ENCODE data around the gene CENPP.
"Not testable (repeated sequence)": the region's sequence is repeated elsewhere in the genome, so short reads cannot be mapped to it uniquely, and the experiment has no call there.

Gene CENPP

DNA sequence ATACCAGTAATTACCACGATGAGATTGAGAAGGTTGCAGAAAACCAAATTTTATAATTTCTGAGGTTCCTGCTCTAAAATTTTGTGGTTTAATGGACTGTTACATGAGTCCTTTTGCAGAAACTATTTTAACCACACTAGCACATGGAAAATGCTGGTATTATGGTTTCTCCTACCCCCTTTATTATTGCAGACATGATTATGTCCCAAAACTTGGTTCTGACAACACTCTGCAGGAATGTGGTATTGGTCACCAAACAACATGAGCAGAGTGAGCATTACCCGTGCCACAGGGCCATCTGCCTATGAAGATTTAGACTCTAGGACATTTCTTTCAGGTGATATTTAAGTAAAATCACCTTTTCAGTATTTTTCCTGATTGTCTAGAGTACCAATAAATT, 212.8 kb downstream of the CENPP start:
- DNase-seq (ENCODE audit: low spot score), result no peak

DNA sequence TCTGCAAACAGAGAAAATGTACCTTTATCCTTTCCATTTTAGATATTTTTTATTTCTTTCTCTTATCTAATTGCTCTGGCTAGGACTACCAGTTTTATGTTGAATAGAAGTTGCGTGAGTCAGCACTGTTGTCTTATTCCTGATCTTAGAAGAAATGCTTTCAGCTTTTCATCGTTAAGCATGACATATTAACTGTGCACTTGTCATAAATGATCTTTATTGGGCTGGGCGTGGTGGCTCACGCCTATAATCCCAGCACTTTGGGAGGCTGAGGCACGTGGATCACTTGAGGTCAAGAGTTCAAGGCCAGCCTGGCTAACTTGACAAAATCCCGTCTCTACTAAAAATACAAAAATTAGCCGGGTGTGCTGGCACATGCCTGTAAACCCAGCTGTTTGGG, 218.2 kb downstream of the CENPP start:
- DNase-seq (ENCODE audit: low spot score), result no peak

DNA sequence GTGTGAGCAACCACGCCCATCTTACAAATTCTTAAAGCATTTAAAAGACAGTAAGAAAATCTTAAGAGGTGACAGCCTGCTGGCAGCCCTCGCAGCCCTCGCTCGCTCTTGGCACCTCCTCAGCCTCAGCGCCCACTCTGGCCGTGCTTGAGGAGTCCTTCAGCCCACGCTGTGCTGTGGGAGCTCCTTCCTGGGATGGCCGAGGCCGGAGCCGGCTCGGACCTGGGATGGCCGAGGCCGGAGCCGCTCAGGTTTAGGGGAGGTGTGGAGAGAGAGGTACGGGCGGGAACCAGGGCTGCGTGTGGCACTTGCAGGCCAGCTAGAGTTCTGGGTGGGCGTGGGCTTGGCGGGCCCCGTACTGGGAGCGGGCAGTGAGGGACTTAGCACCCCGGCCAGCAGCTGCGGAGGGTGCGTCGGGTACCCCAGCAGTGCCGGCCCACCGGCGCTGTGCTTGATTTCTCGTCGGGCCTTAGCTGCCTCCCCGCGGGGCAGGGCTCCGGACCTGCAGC, 219.3 kb downstream of the CENPP start:
- DNase-seq (ENCODE audit: low spot score), result no peak

DNA sequence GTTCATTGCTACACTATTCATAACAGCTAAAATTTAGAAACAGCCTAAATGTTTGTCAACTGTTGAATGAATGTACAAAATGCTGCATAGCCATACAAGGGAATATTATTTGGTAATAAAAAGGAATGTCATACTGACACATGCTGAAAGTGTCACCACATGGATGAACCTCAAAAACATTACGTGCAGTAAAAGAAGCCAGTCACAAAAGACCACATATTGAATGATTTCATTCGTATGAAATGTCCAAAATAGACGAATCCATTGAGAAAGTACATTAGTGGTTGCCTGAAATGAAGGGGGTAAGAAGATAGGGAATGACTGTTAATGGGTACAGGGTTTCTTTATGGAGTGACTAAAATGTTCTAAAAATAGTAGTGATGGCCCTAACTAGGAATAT, 221.6 kb downstream of the CENPP start:
- DNase-seq (ENCODE audit: low spot score), result no peak

DNA sequence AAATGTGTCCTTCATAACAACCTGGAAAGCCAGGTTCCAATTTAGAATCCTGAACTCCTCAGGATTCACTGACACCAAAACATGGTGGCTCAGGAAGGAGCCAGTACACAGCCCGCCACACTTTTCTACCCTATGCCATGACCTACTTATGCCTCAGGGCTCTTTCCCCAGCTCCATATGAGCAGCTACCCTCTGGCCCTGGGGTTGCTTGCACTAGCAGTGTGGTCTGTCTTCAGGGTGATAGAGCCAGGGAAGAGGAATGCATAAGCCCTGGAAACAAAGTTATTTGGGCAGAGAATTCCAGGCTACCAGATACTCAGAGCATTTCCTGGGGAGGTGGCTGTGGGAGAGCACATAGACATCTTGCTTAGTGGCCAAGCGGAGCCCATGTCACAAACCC, 225.0 kb downstream of the CENPP start:
- DNase-seq (ENCODE audit: low spot score), result no peak

DNA sequence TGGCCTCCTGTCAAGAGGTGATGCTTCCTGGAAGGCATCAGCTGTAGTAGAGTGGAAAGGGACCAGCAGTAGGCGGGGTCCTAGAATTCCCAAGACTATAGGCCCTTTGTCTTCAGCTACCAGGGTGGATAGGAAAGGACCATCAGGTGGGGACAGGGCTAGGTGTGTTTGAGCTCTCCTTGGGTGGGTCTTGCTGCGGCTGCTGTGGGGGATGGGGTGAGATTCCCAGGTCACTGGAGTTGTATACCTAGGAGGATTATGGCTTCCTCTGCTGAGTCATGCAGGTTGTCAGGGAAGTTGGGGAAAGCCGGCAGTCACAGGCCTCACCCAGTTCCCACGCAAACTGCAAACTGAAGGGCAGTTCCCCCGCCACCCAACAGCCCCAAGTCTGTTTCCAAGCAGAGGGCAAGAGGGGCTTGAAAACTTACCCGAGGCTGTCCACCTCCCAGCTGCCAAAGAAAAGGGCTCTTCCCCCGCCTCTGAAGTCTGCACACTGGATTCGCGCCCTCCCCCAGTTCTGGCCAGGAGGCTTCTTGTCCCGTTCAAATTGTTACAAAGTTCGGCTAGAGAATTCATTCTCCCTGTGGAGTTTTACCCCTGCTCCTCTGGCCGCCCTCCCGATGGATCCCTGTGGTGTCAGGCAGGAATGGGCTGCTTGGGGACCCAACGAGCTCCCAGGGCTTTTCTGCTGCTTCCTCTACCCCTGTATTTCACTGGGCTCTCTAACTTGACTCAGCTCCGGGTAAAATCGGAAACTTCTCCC, 233.0 kb downstream of the CENPP start:
- DNase-seq (ENCODE audit: low spot score), result no peak

DNA sequence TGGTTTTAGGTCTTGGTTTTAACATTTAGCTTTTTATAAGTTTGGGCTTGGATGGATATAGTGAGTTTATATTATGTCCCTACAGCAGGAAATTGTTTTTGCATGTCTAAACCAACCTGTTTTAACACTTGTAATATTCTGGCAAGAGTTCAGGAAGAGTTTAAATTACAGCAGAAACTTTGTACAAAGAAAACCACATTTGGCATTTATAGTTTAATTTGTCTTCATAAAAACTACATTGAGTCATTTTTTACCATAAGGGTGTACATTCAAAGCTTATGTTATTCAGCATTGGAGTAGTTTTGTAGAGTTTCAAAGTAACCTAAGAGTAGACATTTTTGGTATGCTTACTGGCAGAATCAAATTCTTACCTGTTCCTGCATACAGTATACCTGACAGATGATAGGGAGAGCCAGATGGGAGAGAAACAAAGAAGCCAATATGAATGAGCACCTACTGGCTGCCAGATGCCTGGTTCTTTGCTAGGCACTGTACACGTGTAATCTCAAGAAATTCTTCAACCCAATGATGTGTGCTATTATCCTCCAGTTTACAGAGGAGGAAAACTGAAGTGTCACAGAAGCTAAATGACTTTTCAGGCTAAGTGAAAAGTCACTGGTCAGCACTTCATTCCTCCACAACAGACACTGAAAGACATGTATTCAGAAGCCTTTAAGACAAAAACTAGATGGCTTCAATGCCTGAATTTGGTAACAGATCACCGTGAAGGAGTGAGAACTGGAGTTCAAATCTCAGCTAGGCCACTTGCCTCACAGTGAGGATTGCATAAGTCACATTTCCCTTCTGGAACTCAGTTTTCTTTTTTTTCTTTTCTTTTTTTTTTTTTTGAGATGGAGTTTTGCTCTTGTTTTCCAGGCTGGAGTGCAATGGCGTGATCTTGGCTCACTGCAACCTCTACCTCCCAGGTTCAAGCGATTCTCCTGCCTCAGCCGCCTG, 235.9 kb downstream of the CENPP start:
- peak; percentile 4 for DNase-seq (ENCODE audit: low spot score)

DNA sequence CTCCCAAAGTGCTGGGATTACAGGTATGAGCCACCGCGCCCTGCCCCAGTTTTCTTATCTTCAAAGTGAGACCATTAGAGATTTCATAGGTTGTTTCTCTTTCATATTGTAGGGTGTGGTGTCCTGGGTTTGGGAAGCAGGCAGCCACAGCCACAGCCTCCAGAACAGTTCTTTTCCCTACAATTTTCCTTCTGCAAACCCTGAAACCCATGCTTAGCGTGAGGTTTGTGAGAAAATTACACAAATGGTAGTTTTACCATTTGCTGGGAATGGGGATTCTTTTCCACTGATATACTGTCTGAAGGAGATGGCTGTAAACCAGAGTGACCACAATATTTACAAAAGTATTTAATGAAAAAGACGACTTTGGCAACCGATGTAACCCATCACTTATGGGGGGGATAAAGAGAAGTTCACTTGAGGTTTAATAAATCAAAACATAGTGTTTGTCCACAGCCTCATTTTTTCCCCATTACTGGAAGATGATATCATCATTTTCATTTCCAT, 236.8 kb downstream of the CENPP start:
- DNase-seq (ENCODE audit: low spot score), result peak; percentile 25

DNA sequence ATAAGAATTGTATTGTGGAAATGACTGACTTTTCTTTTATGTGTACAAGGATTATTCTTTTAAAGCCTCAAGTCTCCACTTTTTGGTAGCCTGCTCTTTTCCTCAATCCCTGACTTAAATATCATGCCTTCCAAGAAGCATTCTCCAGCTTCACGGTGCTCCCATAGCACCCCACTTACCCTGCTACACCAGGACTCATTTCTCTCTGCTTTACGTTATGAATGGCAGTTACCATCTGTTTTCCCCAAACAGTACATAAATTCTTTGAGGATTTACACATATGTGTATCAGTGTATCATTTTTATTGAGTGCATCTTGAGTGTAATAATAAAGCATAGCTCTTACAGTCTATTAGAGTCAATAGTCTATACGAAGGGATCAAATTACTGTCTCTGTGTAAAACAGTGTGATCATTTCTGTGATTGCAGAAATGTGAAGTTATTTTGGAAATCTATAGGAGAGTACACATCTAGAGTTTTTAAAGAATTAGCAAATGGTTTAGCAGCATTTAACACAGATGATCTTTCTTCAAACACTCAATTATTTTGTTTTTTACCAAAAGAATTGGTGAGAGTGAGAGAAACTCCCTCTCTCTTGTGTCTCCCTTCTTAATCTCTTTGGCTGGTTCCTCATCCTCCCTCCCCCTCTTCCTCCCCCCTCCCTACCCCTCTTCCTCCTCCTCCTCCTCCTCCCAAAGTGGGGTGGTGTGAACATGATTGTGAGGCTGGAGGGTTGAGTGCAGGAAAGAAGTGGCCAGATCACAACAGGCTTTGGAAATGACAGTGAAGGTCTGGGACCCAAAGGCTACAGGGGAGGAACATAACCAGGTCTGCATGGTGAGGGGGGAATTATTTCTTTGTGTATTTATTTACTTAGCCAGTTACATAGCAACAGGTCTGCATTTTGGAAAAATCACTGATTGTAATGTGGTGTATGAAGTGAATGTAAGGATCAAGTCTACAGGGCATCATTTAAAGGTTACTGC, 237.7 kb downstream of the CENPP start:
- no peak for DNase-seq (ENCODE audit: low spot score)

DNA sequence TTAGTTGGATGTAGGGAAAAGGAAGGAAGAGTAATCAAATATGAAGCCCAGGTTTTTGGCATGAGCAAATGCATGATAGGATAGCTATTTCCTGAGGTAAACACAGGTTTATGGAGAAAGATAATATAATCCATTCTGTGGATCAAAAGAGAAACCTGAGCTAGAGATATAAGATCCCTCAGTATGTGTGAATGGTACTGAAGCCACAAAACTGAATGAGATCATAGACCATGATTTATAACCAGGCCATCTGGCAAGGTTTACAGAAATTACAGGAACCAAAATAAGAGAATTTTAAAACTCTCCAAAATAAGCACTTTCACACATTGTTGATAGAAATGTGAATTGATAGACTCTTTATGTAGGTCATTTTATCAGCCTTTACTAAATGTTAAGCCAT, 238.8 kb downstream of the CENPP start:
- no peak for DNase-seq (ENCODE audit: low spot score)

DNA sequence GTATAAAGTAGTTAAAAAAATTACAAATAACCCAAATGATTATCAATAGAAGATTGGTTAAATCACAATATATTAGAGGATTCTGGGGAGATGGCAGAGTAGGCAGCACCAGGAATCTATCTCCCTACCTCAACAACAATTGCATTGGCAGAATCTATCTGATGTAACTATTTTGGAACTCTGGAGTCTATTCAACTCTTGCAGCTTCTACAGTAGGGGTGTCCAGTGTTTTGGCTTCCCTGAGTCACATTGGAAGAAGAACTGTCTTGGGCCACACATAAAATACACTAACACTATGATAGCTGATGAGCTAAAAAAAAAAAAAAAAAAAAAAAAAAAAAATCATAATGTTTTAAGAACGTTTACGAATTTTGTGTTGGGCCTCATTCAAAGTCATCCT, 239.2 kb downstream of the CENPP start:
- no peak for DNase-seq (ENCODE audit: low spot score)

DNA sequence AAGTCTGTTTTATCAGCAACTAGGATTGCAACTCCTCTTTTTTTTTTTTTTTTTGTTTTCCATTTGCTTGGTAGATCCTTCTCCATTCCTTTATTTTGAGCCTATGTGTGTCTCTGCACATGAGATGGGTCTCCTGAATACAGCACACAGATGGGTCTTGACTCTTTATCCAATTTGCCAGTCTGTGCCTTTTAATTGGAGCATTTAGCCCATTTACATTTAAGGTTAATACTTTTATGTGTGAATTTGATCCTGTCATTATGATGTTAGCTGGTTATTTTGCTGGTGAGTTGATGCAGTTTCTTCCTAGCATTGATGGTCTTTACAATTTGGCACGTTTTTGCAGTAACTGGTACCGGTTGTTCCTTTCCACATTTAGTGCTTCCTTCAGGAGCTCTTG, 246.1 kb downstream of the CENPP start:
- not testable (repeated sequence) for DNase-seq (ENCODE audit: low spot score)

DNA sequence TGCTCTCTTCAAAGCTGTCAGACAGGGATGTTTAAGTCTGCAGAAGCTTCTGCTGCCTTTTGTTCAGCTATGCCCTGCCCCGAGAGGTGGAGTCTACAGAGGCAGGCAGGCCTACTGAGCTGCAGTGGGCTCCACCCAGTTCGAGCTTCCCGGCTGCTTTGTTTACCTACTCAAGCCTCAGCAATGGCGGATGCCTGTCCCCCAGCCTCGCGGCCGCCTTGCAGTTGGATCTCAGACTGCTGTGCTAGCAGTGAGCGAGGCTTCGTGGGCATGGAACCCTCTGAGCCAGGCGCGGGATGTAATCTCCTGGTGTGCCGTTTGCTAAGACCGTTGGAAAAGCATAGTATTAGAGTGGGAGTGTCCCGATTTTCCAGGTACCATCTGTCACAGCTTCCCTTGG, 247.9 kb downstream of the CENPP start:
- not testable (repeated sequence) for DNase-seq (ENCODE audit: low spot score)

DNA sequence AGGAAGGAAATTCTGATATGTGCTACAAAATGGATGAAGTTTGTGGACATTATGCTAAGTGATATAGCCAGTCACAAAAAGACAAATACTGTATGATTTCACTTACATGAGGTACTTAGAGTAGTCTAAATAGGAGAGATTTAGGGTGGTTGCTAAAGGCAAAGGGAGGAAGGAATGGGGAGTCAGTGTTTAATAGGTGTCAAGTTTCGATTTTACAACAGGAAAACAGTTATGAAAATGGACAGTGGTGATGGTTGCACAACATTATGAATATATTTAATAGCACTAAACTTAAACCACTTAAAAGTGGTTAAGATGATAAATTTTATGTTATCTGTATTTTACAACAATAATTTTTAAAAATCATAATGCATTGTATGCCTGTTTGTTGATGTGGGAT, 250.4 kb downstream of the CENPP start:
- no peak for DNase-seq (ENCODE audit: low spot score)

DNA sequence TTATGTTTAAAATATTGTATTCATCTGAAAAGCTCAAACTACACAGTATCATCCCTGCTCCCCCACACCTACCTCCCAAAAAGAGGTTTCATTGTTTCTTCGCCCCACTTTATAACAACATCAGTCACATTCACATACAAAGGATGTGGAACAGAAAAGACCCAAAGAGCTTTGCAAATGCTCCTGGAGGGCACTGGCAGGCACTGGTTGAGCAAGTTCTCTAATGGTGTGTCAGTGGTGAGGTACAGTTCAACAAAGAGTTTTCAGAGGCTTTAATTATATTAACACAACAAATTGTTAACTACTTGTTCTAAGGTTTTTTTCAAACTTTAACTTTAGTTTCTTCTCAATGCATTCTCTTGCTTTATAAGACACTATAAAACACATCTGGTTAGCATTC, 264.2 kb downstream of the CENPP start:
- no peak for DNase-seq (ENCODE audit: low spot score)

DNA sequence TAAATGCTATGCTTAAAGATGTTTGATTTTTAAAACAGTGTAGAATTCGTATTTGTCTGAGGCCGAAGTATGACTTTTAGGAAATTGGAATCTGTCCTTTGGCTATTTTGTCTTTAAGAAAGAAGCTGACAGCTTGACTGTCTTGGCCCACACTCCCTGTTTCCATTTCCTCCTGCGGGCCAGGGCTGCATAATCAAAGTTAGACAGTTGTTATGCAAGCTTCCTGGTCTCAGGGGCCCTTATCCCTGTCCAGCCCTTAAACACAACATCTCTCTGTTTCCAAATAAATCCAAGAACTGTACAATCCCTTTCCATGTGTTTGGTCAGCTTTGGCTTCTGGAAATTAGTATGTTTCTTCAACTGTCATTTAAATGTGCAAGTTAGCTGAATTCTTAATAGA, 264.6 kb downstream of the CENPP start:
- DNase-seq (ENCODE audit: low spot score), result no peak

DNA sequence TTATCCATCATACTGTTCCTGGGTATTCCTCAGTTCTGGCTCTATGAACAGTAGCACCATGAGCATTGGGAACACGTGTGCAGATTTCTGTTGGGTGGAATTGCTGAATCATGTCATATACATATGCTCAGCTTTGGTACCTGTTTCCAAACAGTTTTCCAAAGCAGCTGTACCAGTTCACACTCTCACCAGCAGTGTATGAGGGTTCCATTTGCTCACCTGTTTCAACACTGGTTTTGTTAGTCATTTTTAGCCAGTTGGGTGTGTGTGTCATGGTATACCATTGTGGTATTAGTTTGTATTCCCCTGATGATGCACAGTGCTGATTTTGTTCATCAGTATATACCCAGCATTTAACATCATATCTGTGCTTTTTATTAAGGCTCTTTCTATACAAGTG, 266.8 kb downstream of the CENPP start:
- DNase-seq (ENCODE audit: low spot score), result no peak

DNA sequence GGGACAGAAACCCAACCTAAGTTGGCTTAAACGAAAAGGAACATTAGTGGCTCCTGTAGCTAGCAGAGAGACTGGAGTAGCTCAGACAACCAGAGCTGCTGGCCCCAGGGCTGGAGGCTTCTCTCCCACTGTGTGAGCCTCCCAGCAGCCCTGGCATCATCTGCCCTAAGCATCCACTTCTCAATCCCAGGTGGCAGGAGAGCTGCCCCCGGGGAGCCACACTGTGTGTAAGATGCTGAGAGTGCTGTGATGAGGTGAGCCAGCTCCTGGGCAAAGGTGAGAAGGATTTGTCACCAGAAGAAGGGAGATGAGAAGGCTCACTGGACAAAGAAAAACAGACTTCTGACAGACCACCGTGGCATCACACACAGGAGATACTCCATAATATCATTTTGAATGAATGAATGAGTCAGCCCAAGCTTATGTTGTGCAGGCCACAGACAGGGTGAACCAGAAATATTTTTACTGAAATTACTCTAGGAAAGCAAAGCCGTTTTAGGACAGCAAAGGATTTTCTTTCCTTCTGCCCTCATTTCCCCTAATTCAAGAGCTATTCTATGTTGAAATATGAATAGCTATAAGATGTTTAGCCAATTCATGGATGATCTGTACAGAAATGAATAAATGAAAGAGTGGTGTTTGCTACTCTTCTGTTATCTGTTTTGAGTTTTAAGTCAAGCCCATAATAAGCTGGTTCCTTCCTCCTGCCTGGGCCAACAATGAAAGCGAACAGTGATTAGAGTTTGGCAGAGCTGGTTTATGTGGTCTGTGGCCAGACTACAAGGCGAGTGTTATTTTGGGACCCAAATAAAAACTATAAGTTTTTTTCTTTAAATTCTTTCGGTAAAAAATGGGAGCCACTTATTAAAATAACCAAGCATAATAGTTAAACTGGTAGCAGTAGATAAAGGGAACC, 267.5 kb downstream of the CENPP start:
- DNase-seq (ENCODE audit: low spot score), result no peak

DNA sequence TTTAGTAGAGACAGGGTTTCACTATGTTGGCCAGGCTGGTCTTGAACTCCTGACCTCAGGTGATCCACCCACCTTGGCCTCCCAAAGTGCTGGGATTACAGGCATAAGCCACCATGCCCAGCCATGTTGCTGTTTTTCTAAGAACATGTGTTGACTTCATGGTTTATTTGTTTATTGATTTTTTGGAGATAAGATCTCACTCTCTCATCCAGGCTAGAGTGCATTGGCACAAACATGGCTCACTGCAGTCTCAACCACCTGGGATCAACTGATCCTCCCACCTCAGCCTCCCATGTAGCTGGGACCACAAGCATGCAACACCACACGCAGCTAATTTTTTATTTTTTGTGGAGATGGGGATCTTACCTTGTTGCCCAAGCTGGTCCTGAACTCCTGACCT, 269.3 kb downstream of the CENPP start:
- not testable (repeated sequence) for DNase-seq (ENCODE audit: low spot score)

DNA sequence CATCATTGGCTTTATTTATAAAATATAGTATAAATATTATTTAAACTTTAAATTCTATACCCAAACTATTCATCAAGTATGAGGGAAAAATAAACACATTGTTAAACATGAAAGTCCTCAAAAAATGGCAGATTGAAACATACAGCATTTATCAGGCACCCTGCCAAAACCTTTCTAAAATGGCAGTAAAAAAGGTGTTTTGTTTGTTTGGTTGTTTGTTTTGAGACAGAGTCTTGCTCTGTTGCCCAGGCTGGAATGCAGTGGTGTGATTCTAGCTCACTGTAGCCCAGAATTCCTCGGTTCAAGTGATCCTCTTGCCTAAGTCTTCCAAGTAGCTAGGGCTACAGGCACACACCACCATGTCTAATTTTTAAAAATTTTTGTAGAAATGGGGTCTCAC, 270.2 kb downstream of the CENPP start:
- no peak for DNase-seq (ENCODE audit: low spot score)

DNA sequence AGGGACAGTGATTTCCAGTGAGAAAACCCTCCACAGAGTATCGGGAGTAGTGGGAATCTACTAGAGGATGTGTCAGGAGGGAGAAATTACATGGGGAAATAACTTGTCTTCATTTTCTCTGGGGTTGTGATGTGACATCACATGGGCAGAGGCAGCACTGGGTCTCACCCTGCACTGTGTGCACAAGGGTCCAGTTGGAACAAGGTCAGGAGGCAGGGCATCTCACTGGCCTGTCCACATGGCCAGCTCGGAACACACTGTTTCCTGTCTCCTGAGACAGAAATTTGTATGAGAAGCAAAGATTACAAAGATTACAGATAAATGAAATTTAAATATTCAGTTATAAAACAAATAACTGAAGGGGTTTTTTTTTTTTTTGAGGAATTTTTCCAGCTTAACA, 272.6 kb downstream of the CENPP start:
- no peak for DNase-seq (ENCODE audit: low spot score)
